Measurements from ENCODE around the gene FBXL13. TPM values are rescaled to one million over a fixed set of nuclear protein-coding genes. Genes with fewer than 3 reads are reported as not detected.

Gene FBXL13
- total and polyA plus RNA-seq, 2 donors from 2014 or later: 1.5 to 4.8 TPM

- intact Hi-C loops (cut with DNase I): no loop called here
- H3K36me3 ChIP-seq (ENCODE audit: control insufficient read depth in 2 of 3, insufficient read depth in 3 of 3, low read length in 3 of 3): peaks cover 8 to 30% (median 12%) of the 10 kb centered on the region in 3 donors
- no peak for TF ChIP-seq CTCF (IDR thresholded peaks at IDR 0.05; ENCODE audit: borderline replicate concordance, extremely low read depth, insufficient read depth)
These were observed 45.8 kb upstream of the FBXL13 start for GRCh38 chr7:103120362-103120761.

GRCh38 chr7:103119791-103120291, 45.2 kb upstream of the FBXL13 start:
- intact Hi-C loops (cut with DNase I): no loop called here
- peaks cover 8 to 30% (median 12%) of the 10 kb centered on the region in 3 donors for H3K36me3 ChIP-seq (ENCODE audit: control insufficient read depth in 2 of 3, insufficient read depth in 3 of 3, low read length in 3 of 3)
- H3K4me1 ChIP-seq (ENCODE audit: control insufficient read depth in 2 of 3, insufficient read depth in 2 of 3, low read depth in 1 of 3, low read length in 3 of 3): peaks cover 0 to 2% (median 0%) of the 10 kb centered on the region in 3 donors
- no peak overlapping the region for H3K9ac ChIP-seq (ENCODE audit: low read length in 3 of 3)
- no peak overlapping the region for H3K27ac ChIP-seq (ENCODE audit: low read depth in 2 of 2, low read length in 2 of 2)
- no peaks in the 10 kb centered on the region for H3K27me3 ChIP-seq (ENCODE audit: control insufficient read depth, insufficient read depth, low read length)
- FAIRE-seq: no peak
- no peak for DNase-seq
- H3K9me3 ChIP-seq (ENCODE audit: control insufficient read depth in 2 of 3, insufficient read depth in 1 of 3, low read length in 3 of 3): no peaks in the 10 kb centered on the region
- TF ChIP-seq CTCF (IDR thresholded peaks at IDR 0.05; ENCODE audit: borderline replicate concordance, extremely low read depth, insufficient read depth): no peak
- no peak overlapping the region for H3K4me3 ChIP-seq (ENCODE audit: low read length in 3 of 3)

More at GRCh38 chr7:103120362-103120761, 45.8 kb upstream of the FBXL13 start:
- H3K4me1 ChIP-seq (ENCODE audit: control insufficient read depth in 2 of 3, insufficient read depth in 2 of 3, low read depth in 1 of 3, low read length in 3 of 3): peaks cover 0 to 2% (median 0%) of the 10 kb centered on the region in 3 donors
- H3K9ac ChIP-seq (ENCODE audit: low read length in 3 of 3): no peak overlapping the region
- no peaks in the 10 kb centered on the region for H3K27me3 ChIP-seq (ENCODE audit: control insufficient read depth, insufficient read depth, low read length)
- no peak overlapping the region for H3K4me3 ChIP-seq (ENCODE audit: low read length in 3 of 3)
- H3K9me3 ChIP-seq (ENCODE audit: control insufficient read depth in 2 of 3, insufficient read depth in 1 of 3, low read length in 3 of 3): no peaks in the 10 kb centered on the region
- FAIRE-seq (no peak), DNase-seq (no peak)
- no peak overlapping the region for H3K27ac ChIP-seq (ENCODE audit: low read depth in 2 of 2, low read length in 2 of 2)

- no peak for TF ChIP-seq CTCF (IDR thresholded peaks at IDR 0.05; ENCODE audit: borderline replicate concordance, extremely low read depth, insufficient read depth)
- no peak for DNase-seq
- intact Hi-C loops (cut with DNase I): no loop called here
- H3K36me3 ChIP-seq (ENCODE audit: control insufficient read depth in 2 of 3, insufficient read depth in 3 of 3, low read length in 3 of 3): peaks cover 11 to 34% (median 12%) of the 10 kb centered on the region in 3 donors
- H3K9ac ChIP-seq (ENCODE audit: low read length in 3 of 3): no peak overlapping the region
- H3K27me3 ChIP-seq (ENCODE audit: control insufficient read depth, insufficient read depth, low read length): no peaks in the 10 kb centered on the region
- FAIRE-seq: no peak
- no peak overlapping the region for H3K4me3 ChIP-seq (ENCODE audit: low read length in 3 of 3)
- H3K27ac ChIP-seq (ENCODE audit: low read depth in 2 of 2, low read length in 2 of 2): no peak overlapping the region
- no peaks in the 10 kb centered on the region for H3K9me3 ChIP-seq (ENCODE audit: control insufficient read depth in 2 of 3, insufficient read depth in 1 of 3, low read length in 3 of 3)
- H3K4me1 ChIP-seq (ENCODE audit: control insufficient read depth in 2 of 3, insufficient read depth in 2 of 3, low read depth in 1 of 3, low read length in 3 of 3): no peaks in the 10 kb centered on the region
These were observed 42.9 kb upstream of the FBXL13 start for GRCh38 chr7:103117465-103117864.

DNA sequence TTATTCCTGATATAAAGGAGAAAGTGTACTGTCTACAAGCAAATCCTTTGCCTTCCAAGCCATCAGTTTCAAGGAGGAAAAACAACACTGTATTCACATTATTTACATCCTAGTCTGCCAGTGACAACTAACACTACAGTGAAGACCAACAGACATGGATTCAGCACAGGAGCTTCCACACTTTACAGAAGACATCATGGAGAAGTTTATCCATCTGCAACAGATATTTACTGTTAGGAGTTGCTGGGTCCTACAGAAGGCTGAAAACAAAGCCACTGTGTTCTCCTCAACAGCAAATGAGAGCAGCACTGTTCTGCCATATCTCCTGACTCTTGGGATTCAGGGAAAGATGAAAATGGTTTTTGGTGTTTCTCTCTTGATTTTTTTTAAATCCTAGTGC, 42.4 kb upstream of the FBXL13 start:
- Histone ChIP-seq H3K9ac (ENCODE audit: low read length in 3 of 3) (no peak overlapping the region), H3K4me1 (ENCODE audit: control insufficient read depth in 2 of 3, insufficient read depth in 2 of 3, low read depth in 1 of 3, low read length in 3 of 3) (no peaks in the 10 kb centered on the region), H3K27ac (ENCODE audit: low read depth in 2 of 2, low read length in 2 of 2) (no peak overlapping the region), H3K4me3 (ENCODE audit: low read length in 3 of 3) (no peak overlapping the region), H3K9me3 (ENCODE audit: control insufficient read depth in 2 of 3, insufficient read depth in 1 of 3, low read length in 3 of 3) (no peaks in the 10 kb centered on the region), H3K36me3 (ENCODE audit: control insufficient read depth in 2 of 3, insufficient read depth in 3 of 3, low read length in 3 of 3) (peaks cover 9 to 31% (median 11%) of the 10 kb centered on the region in 3 donors), H3K27me3 (ENCODE audit: control insufficient read depth, insufficient read depth, low read length) (no peaks in the 10 kb centered on the region)
- DNase-seq (no peak), FAIRE-seq (no peak)
- intact Hi-C loops (cut with DNase I): no loop called here
- TF ChIP-seq CTCF (IDR thresholded peaks at IDR 0.05; ENCODE audit: borderline replicate concordance, extremely low read depth, insufficient read depth): no peak

Data from kidney (tissue), 14 donors.